HEK293 (cell line): ENCODE data around the gene ARV1.

Experiments
- CTCF ChIA-PET: fragments of 350-600 bp; formaldehyde crosslinking; extraction: SDS; loops from one replicate; lab custom pipeline; 2021; ENCODE audit warnings: antibody characterized with exemption; lab: Yijun Ruan, JAX
- POLR2A ChIA-PET: fragments of 300-600 bp; formaldehyde crosslinking; extraction: SDS; loops from one replicate; lab custom pipeline; 2020; ENCODE audit warnings: antibody characterized with exemption, inconsistent platforms; lab: Yijun Ruan, JAX
- H3K27ac ChIP-seq: fragments of 200-500 bp; sonication (Bioruptor generic); 2 replicates; pipeline ENCODE4 v1.5.1; 2014; ENCODE audit warnings: low read depth, low read length, control low read depth, inconsistent platforms; ENCODE audit errors: extremely low read depth
- H3K36me3 ChIP-seq, 2 experiments: fragments of 200-500 bp in 1 of 2; sonication (Bioruptor generic) in 1 of 2; 1 replicate in 1 of 2; 2 replicates in 1 of 2; pipeline ENCODE4 v1.5.1; 2014 to 2017; ENCODE audit warnings: inconsistent platforms in 2 of 2, low read length in 2 of 2; ENCODE audit not compliant: control insufficient read depth in 2 of 2, insufficient read depth in 1 of 2
- H3K4me1 ChIP-seq: fragments of 200-500 bp; sonication (Bioruptor generic); 2 replicates; pipeline ENCODE4 v1.5.1; 2014; ENCODE audit warnings: mild to moderate bottlenecking, low read length, inconsistent platforms; ENCODE audit not compliant: control insufficient read depth, insufficient read depth
- H3K4me3 ChIP-seq: 2 replicates; pipeline ENCODE4 v1.5.1; 2011; ENCODE audit warnings: low read depth, mild to moderate bottlenecking, control low read depth, low read length, moderate library complexity
- H3K9me3 ChIP-seq: fragments of 200-500 bp; sonication (Bioruptor generic); 2 replicates; pipeline ENCODE4 v1.5.1; 2014; ENCODE audit warnings: low read depth, low read length, inconsistent platforms; ENCODE audit not compliant: control insufficient read depth, insufficient read depth
- GFI1B ChIP-seq: fragments of 450-650 bp; formaldehyde crosslinking; IDR thresholded peaks from 2 replicates; pipeline ENCODE4 v1.5.1; 2016; ENCODE audit warnings: missing biosample characterization, missing genetic modification characterization
- IKZF3 ChIP-seq: fragments of 450-650 bp; IDR thresholded peaks from 2 replicates; pipeline ENCODE4 v1.5.0; 2018; ENCODE audit warnings: missing biosample characterization, mild to moderate bottlenecking, missing genetic modification characterization, moderate library complexity
- PRDM4 ChIP-seq: fragments of 450-650 bp; formaldehyde crosslinking; IDR thresholded peaks from 2 replicates; pipeline ENCODE4 v1.5.1; 2017; ENCODE audit warnings: missing biosample characterization, missing genetic modification characterization
- TSHZ1 ChIP-seq: fragments of 450-650 bp; formaldehyde crosslinking; IDR thresholded peaks from 2 replicates; pipeline ENCODE4 v1.5.1; 2016; ENCODE audit warnings: missing biosample characterization, missing genetic modification characterization, borderline replicate concordance
- ZBTB11 ChIP-seq: fragments of 450-650 bp; formaldehyde crosslinking; conservative IDR thresholded peaks from 2 replicates; pipeline ENCODE4 v1.5.1; 2016; ENCODE audit warnings: low read depth, missing biosample characterization, missing genetic modification characterization
- ZFP3 ChIP-seq: fragments of 450-650 bp; formaldehyde crosslinking; IDR thresholded peaks from 2 replicates; pipeline ENCODE4 v1.5.1; 2016; ENCODE audit warnings: low read depth, missing biosample characterization, missing genetic modification characterization
- ZNF132 ChIP-seq: fragments of 450-650 bp; formaldehyde crosslinking; IDR thresholded peaks from 2 replicates; pipeline ENCODE4 v1.5.1; 2017; ENCODE audit warnings: missing biosample characterization, missing genetic modification characterization, borderline replicate concordance
- ZNF266 ChIP-seq: fragments of 450-650 bp; formaldehyde crosslinking; IDR thresholded peaks from 2 replicates; pipeline ENCODE4 v1.5.1; 2016; ENCODE audit warnings: missing biosample characterization, missing genetic modification characterization, low read depth
- ZNF302 ChIP-seq: fragments of 450-650 bp; formaldehyde crosslinking; IDR thresholded peaks from 2 replicates; pipeline ENCODE4 v1.5.1; 2016; ENCODE audit warnings: missing biosample characterization, missing genetic modification characterization, low read depth
- ZNF37A ChIP-seq: fragments of 450-650 bp; IDR thresholded peaks from 2 replicates; pipeline ENCODE4 v1.5.1; 2018; ENCODE audit warnings: missing biosample characterization, missing genetic modification characterization
- ZNF398 ChIP-seq: fragments of 450-650 bp; formaldehyde crosslinking; IDR thresholded peaks from 2 replicates; pipeline ENCODE4 v1.5.1; 2017; ENCODE audit warnings: missing biosample characterization, missing genetic modification characterization
- ZNF488 ChIP-seq: fragments of 450-650 bp; formaldehyde crosslinking; IDR thresholded peaks from 2 replicates; pipeline ENCODE4 v1.5.1; 2016; ENCODE audit warnings: missing biosample characterization, missing genetic modification characterization
- ZNF513 ChIP-seq: fragments of 450-650 bp; IDR thresholded peaks from 2 replicates; pipeline ENCODE4 v1.5.1; 2018; ENCODE audit warnings: missing biosample characterization, missing genetic modification characterization
- ZNF530 ChIP-seq: fragments of 450-650 bp; formaldehyde crosslinking; IDR thresholded peaks from 2 replicates; pipeline ENCODE4 v1.5.1; 2016; ENCODE audit warnings: low read depth, missing biosample characterization, missing genetic modification characterization
- ZNF558 ChIP-seq: fragments of 450-650 bp; formaldehyde crosslinking; IDR thresholded peaks from 2 replicates; pipeline ENCODE4 v1.5.1; 2016; ENCODE audit warnings: missing biosample characterization, missing genetic modification characterization
- ZNF560 ChIP-seq: fragments of 450-650 bp; formaldehyde crosslinking; IDR thresholded peaks from 2 replicates; pipeline ENCODE4 v1.5.1; 2017; ENCODE audit warnings: missing biosample characterization, missing genetic modification characterization, borderline replicate concordance
- ZNF654 ChIP-seq: fragments of 450-650 bp; formaldehyde crosslinking; IDR thresholded peaks from 2 replicates; pipeline ENCODE4 v1.5.1; 2016; ENCODE audit warnings: low read depth, missing biosample characterization, missing genetic modification characterization
- ZNF660 ChIP-seq: fragments of 450-650 bp; IDR thresholded peaks from 2 replicates; pipeline ENCODE4 v1.5.1; 2018; ENCODE audit warnings: missing biosample characterization, mild to moderate bottlenecking, missing genetic modification characterization
- ZNF747 ChIP-seq: fragments of 450-650 bp; formaldehyde crosslinking; IDR thresholded peaks from 2 replicates; pipeline ENCODE4 v1.5.1; 2016; ENCODE audit warnings: missing biosample characterization, missing genetic modification characterization
- ZSCAN18 ChIP-seq: fragments of 450-650 bp; formaldehyde crosslinking; IDR thresholded peaks from 2 replicates; pipeline ENCODE4 v1.5.1; 2016; ENCODE audit warnings: missing biosample characterization, missing genetic modification characterization

Gene ARV1

GRCh38 chr1:231020139-231020601 is 41.3 kb downstream of the ARV1 start:
- H3K36me3 ChIP-seq, result peaks cover 5 to 47% of the 10 kb centered on the region in 2 experiments; a peak in 2 of 3 replicates
- ChIA-PET CTCF (interaction anchor here (0.5 kb wide), 1 partner anchor 102 kb away, joined by 3 read pairs; no protein-coding TSS in a partner anchor), POLR2A (no interaction called here)
- H3K9me3 ChIP-seq, result no peaks in the 10 kb centered on the region
- H3K4me3 ChIP-seq, result no peak overlapping the region
- no peak overlapping the region for H3K27ac ChIP-seq
- TF ChIP-seq ZNF654 (tag by site-specific recombination), result no peak
- TF ChIP-seq ZNF488 (tag by site-specific recombination), result no peak
- TF ChIP-seq ZNF560, result no peak
- no peak for TF ChIP-seq ZNF37A
- TF ChIP-seq ZSCAN18 (tag by site-specific recombination), result no peak
- TF ChIP-seq ZNF558, result no peak
- TF ChIP-seq PRDM4 (tag by site-specific recombination), result no peak
- TF ChIP-seq ZNF266, result no peak
- no peak for TF ChIP-seq ZNF513 (tag by site-specific recombination)
- no peak for TF ChIP-seq TSHZ1 (tag by site-specific recombination)
- no peak for TF ChIP-seq GFI1B
- no peak for TF ChIP-seq ZNF660 (tag by site-specific recombination)
- TF ChIP-seq ZNF530 (tag by site-specific recombination), result no peak
- TF ChIP-seq IKZF3 (tag by site-specific recombination), result no peak
- H3K4me1 ChIP-seq, result no peaks in the 10 kb centered on the region

- POLR2A ChIA-PET, result no interaction called here
- CTCF ChIA-PET, result no interaction called here
- no peak for TF ChIP-seq ZNF747 (tag by site-specific recombination)
- no peak for TF ChIP-seq ZFP3 (tag by site-specific recombination)
- no peak for TF ChIP-seq ZBTB11 (tag by site-specific recombination)
- no peak for TF ChIP-seq ZNF132
- no peak for TF ChIP-seq ZNF302 (tag by site-specific recombination)
- no peak for TF ChIP-seq ZNF398
Measured at GRCh38 chr1:231020816-231021215, 41.9 kb downstream of the ARV1 start.

More at GRCh38 chr1:231020816-231021215, 41.9 kb downstream of the ARV1 start:
- no peaks in the 10 kb centered on the region for H3K9me3 ChIP-seq
- no peak overlapping the region for H3K4me3 ChIP-seq
- no peaks in the 10 kb centered on the region for H3K4me1 ChIP-seq
- H3K36me3 ChIP-seq, result peaks cover 5 to 47% of the 10 kb centered on the region in 2 experiments; a peak in 2 of 3 replicates
- H3K27ac ChIP-seq, result no peak overlapping the region
